ENCODE results near the gene NEK7. TPM values are rescaled to one million over a fixed set of nuclear protein-coding genes. Genes with fewer than 3 reads are reported as not detected.
A peak's percentile ranks its signal among the peaks of the same experiment; 100 is the strongest.
"Not testable (repeated sequence)": the region's sequence is repeated elsewhere in the genome, so short reads cannot be mapped to it uniquely, and the experiment has no call there.

NEK7 gene
- total and polyA plus RNA-seq, 2 donors = 48.0 to 196 TPM

- 91% methylated on average over 2 of the region's 2 CpGs for WGBS
- no peak overlapping the region for H3K4me3 ChIP-seq (ENCODE audit: low read depth, low read length)
- no peaks in the 10 kb centered on the region for H3K4me1 ChIP-seq (ENCODE audit: insufficient read depth)
- no peak for DNase-seq (ENCODE audit: extremely low spot score)
- no peak overlapping the region for H3K27ac ChIP-seq (ENCODE audit: low read depth)
- H3K36me3 ChIP-seq (ENCODE audit: insufficient read depth) = peaks cover 2% of the 10 kb centered on the region
Measured at GRCh38 chr1:198186916-198187580, 30.2 kb downstream of the NEK7 start.

- Histone ChIP-seq H3K27ac (ENCODE audit: low read depth) (no peak overlapping the region), H3K4me3 (ENCODE audit: low read depth, low read length) (no peak overlapping the region), H3K4me1 (ENCODE audit: insufficient read depth) (no peaks in the 10 kb centered on the region), H3K36me3 (ENCODE audit: insufficient read depth) (no peaks in the 10 kb centered on the region)
- 78% methylated on average over 3 of the region's 3 CpGs for WGBS
- no peak for DNase-seq (ENCODE audit: extremely low spot score)
Measured at GRCh38 chr1:198187973-198188588, 31.3 kb downstream of the NEK7 start.

GRCh38 chr1:198191117-198191516 lies 34.3 kb downstream of the NEK7 start:
- Histone ChIP-seq H3K4me3 (ENCODE audit: low read depth, low read length) (no peak overlapping the region), H3K36me3 (ENCODE audit: insufficient read depth) (no peaks in the 10 kb centered on the region), H3K4me1 (ENCODE audit: insufficient read depth) (no peaks in the 10 kb centered on the region), H3K27ac (ENCODE audit: low read depth) (no peak overlapping the region)
- whole genome bisulfite sequencing = 81% methylated on average over 2 of the region's 2 CpGs
- DNase-seq (ENCODE audit: extremely low spot score) = no peak

- H3K4me3 ChIP-seq (ENCODE audit: low read depth, low read length); H3K4me1 ChIP-seq (ENCODE audit: insufficient read depth); H3K36me3 ChIP-seq (ENCODE audit: insufficient read depth); DNase-seq (ENCODE audit: extremely low spot score); H3K27ac ChIP-seq (ENCODE audit: low read depth): not testable (repeated sequence)
- 76% methylated on average over 1 of the region's 1 CpG for WGBS
Measured at GRCh38 chr1:198193871-198194270, 37.1 kb downstream of the NEK7 start.

- 90% methylated on average over 3 of the region's 3 CpGs for WGBS
- Histone ChIP-seq H3K4me3 (ENCODE audit: low read depth, low read length) (no peak overlapping the region), H3K36me3 (ENCODE audit: insufficient read depth) (no peaks in the 10 kb centered on the region), H3K27ac (ENCODE audit: low read depth) (no peak overlapping the region), H3K4me1 (ENCODE audit: insufficient read depth) (peaks cover 1% of the 10 kb centered on the region)
- no peak for DNase-seq (ENCODE audit: extremely low spot score)
Measured at GRCh38 chr1:198196630-198197029, 39.8 kb downstream of the NEK7 start.

GRCh38 chr1:198197285-198197684 lies 40.5 kb downstream of the NEK7 start:
- H3K4me3 ChIP-seq (ENCODE audit: low read depth, low read length) = no peak overlapping the region
- WGBS = 94% methylated on average over 1 of the region's 1 CpG
- H3K4me1 ChIP-seq (ENCODE audit: insufficient read depth) = peaks cover 1% of the 10 kb centered on the region

GRCh38 chr1:198199105-198199504 lies 42.3 kb downstream of the NEK7 start:
- Histone ChIP-seq H3K4me1 (ENCODE audit: insufficient read depth) (peaks cover 1% of the 10 kb centered on the region), H3K36me3 (ENCODE audit: insufficient read depth) (no peaks in the 10 kb centered on the region), H3K27ac (ENCODE audit: low read depth) (no peak overlapping the region), H3K4me3 (ENCODE audit: low read depth, low read length) (no peak overlapping the region)
- no peak for DNase-seq (ENCODE audit: extremely low spot score)

More at GRCh38 chr1:198197285-198197684, 40.5 kb downstream of the NEK7 start:
- no peak for DNase-seq (ENCODE audit: extremely low spot score)
- no peaks in the 10 kb centered on the region for H3K36me3 ChIP-seq (ENCODE audit: insufficient read depth)
- no peak overlapping the region for H3K27ac ChIP-seq (ENCODE audit: low read depth)

- no peak for DNase-seq (ENCODE audit: extremely low spot score)
- Histone ChIP-seq H3K4me3 (ENCODE audit: low read depth, low read length) (no peak overlapping the region), H3K4me1 (ENCODE audit: insufficient read depth) (peaks cover 1% of the 10 kb centered on the region), H3K36me3 (ENCODE audit: insufficient read depth) (no peaks in the 10 kb centered on the region), H3K27ac (ENCODE audit: low read depth) (no peak overlapping the region)
- WGBS = 91% methylated on average over 10 of the region's 10 CpGs
Measured at GRCh38 chr1:198201956-198202784, 45.4 kb downstream of the NEK7 start.

GRCh38 chr1:198203434-198203833 lies 46.6 kb downstream of the NEK7 start:
- Histone ChIP-seq H3K4me3 (ENCODE audit: low read depth, low read length) (no peak overlapping the region), H3K27ac (ENCODE audit: low read depth) (no peak overlapping the region), H3K36me3 (ENCODE audit: insufficient read depth) (no peaks in the 10 kb centered on the region), H3K4me1 (ENCODE audit: insufficient read depth) (peaks cover 1% of the 10 kb centered on the region)
- DNase-seq (ENCODE audit: extremely low spot score) = no peak
- WGBS = 84% methylated on average over 1 of the region's 1 CpG

GRCh38 chr1:198205016-198205684 lies 48.4 kb downstream of the NEK7 start:
- no peak overlapping the region for H3K4me3 ChIP-seq (ENCODE audit: low read depth, low read length)
- peak; percentile 23 for DNase-seq (ENCODE audit: extremely low spot score)
- no peaks in the 10 kb centered on the region for H3K36me3 ChIP-seq (ENCODE audit: insufficient read depth)
- no peak overlapping the region for H3K27ac ChIP-seq (ENCODE audit: low read depth)
- peaks cover 1% of the 10 kb centered on the region for H3K4me1 ChIP-seq (ENCODE audit: insufficient read depth)
- 47% methylated on average over 5 of the region's 5 CpGs for WGBS

GRCh38 chr1:198206292-198206691 lies 49.5 kb downstream of the NEK7 start:
- Histone ChIP-seq H3K4me3 (ENCODE audit: low read depth, low read length) (no peak overlapping the region), H3K36me3 (ENCODE audit: insufficient read depth) (no peaks in the 10 kb centered on the region), H3K4me1 (ENCODE audit: insufficient read depth) (peaks cover 1% of the 10 kb centered on the region), H3K27ac (ENCODE audit: low read depth) (no peak overlapping the region)
- no peak for DNase-seq (ENCODE audit: extremely low spot score)
- 86% methylated on average over 3 of the region's 3 CpGs for WGBS

GRCh38 chr1:198211696-198212095 lies 54.9 kb downstream of the NEK7 start:
- no peak overlapping the region for H3K27ac ChIP-seq (ENCODE audit: low read depth)
- 97% methylated on average over 11 of the region's 11 CpGs for WGBS
- DNase-seq (ENCODE audit: extremely low spot score) = no peak
- no peaks in the 10 kb centered on the region for H3K4me1 ChIP-seq (ENCODE audit: insufficient read depth)
- H3K4me3 ChIP-seq (ENCODE audit: low read depth, low read length) = no peak overlapping the region
- no peaks in the 10 kb centered on the region for H3K36me3 ChIP-seq (ENCODE audit: insufficient read depth)

- Histone ChIP-seq H3K27ac (ENCODE audit: low read depth) (no peak overlapping the region), H3K36me3 (ENCODE audit: insufficient read depth) (no peaks in the 10 kb centered on the region), H3K4me1 (ENCODE audit: insufficient read depth) (no peaks in the 10 kb centered on the region), H3K4me3 (ENCODE audit: low read depth, low read length) (no peak overlapping the region)
- no peak for DNase-seq (ENCODE audit: extremely low spot score)
- WGBS = over 99% methylated on average over 8 of the region's 8 CpGs
Measured at GRCh38 chr1:198212126-198212525, 55.3 kb downstream of the NEK7 start.
